WTC11 (cell line): ENCODE measurements around the gene PIK3C2A.

ENCODE experiments used
- CREB1 ChIP-seq: sonication (generic); formaldehyde crosslinking; IDR thresholded peaks from 2 replicates; pipeline ENCODE4 v1.8.0; 2023; ENCODE audit warnings: mild to moderate bottlenecking, missing genetic modification reagents
- E2F1 ChIP-seq: sonication (generic); formaldehyde crosslinking; IDR thresholded peaks from 2 replicates; pipeline ENCODE4 v1.8.0; 2022; ENCODE audit warnings: mild to moderate bottlenecking, missing genetic modification reagents
- ESRRA ChIP-seq: sonication (generic); formaldehyde crosslinking; IDR thresholded peaks from 2 replicates; pipeline ENCODE4 v1.8.1; 2022; ENCODE audit warnings: mild to moderate bottlenecking, missing genetic modification reagents, borderline replicate concordance
- HMGXB4 ChIP-seq: sonication (generic); formaldehyde crosslinking; IDR thresholded peaks from 2 replicates; pipeline ENCODE4 v1.8.1; 2023; ENCODE audit warnings: mild to moderate bottlenecking, moderate library complexity, missing genetic modification reagents
- MXD4 ChIP-seq: fragments of 250-450 bp; sonication (Bioruptor Pico); IDR thresholded peaks from 2 replicates; pipeline ENCODE4 v1.8.0; 2021; ENCODE audit warnings: mild to moderate bottlenecking, moderate library complexity, borderline replicate concordance
- TF ChIP-seq, protein P1 (sequence below): fragments of 200-600 bp; IDR thresholded peaks from 2 replicates; pipeline ENCODE4 v1.8.0; 2022; ENCODE audit warnings: antibody characterized with exemption
- TF ChIP-seq, protein P2 (sequence below): sonication (generic); formaldehyde crosslinking; conservative IDR thresholded peaks from 2 replicates; pipeline ENCODE4 v1.8.1; 2022; ENCODE audit warnings: mild to moderate bottlenecking, missing genetic modification reagents
- TF ChIP-seq, protein P3 (sequence below): sonication (generic); formaldehyde crosslinking; IDR thresholded peaks from 2 replicates; pipeline ENCODE4 v1.8.1; 2022; ENCODE audit warnings: low read depth, missing genetic modification reagents, borderline replicate concordance
- TF ChIP-seq, protein P4 (sequence below): sonication (generic); formaldehyde crosslinking; IDR thresholded peaks from 2 replicates; pipeline ENCODE4 v1.8.1; 2022; ENCODE audit warnings: missing genetic modification reagents, borderline replicate concordance

- TF ChIP-seq, protein P1, sequence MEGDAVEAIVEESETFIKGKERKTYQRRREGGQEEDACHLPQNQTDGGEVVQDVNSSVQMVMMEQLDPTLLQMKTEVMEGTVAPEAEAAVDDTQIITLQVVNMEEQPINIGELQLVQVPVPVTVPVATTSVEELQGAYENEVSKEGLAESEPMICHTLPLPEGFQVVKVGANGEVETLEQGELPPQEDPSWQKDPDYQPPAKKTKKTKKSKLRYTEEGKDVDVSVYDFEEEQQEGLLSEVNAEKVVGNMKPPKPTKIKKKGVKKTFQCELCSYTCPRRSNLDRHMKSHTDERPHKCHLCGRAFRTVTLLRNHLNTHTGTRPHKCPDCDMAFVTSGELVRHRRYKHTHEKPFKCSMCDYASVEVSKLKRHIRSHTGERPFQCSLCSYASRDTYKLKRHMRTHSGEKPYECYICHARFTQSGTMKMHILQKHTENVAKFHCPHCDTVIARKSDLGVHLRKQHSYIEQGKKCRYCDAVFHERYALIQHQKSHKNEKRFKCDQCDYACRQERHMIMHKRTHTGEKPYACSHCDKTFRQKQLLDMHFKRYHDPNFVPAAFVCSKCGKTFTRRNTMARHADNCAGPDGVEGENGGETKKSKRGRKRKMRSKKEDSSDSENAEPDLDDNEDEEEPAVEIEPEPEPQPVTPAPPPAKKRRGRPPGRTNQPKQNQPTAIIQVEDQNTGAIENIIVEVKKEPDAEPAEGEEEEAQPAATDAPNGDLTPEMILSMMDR: no peak
- TF ChIP-seq CREB1 (CRISPR knock-in tag): no peak
- TF ChIP-seq, protein P2, sequence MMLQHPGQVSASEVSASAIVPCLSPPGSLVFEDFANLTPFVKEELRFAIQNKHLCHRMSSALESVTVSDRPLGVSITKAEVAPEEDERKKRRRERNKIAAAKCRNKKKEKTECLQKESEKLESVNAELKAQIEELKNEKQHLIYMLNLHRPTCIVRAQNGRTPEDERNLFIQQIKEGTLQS (CRISPR knock-in tag): no peak
- TF ChIP-seq E2F1 (CRISPR knock-in tag): no peak
- TF ChIP-seq, protein P3, sequence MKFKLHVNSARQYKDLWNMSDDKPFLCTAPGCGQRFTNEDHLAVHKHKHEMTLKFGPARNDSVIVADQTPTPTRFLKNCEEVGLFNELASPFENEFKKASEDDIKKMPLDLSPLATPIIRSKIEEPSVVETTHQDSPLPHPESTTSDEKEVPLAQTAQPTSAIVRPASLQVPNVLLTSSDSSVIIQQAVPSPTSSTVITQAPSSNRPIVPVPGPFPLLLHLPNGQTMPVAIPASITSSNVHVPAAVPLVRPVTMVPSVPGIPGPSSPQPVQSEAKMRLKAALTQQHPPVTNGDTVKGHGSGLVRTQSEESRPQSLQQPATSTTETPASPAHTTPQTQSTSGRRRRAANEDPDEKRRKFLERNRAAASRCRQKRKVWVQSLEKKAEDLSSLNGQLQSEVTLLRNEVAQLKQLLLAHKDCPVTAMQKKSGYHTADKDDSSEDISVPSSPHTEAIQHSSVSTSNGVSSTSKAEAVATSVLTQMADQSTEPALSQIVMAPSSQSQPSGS (CRISPR knock-in tag): no peak
- TF ChIP-seq HMGXB4: no peak
- TF ChIP-seq MXD4 (CRISPR knock-in tag): no peak
- TF ChIP-seq, protein P4, sequence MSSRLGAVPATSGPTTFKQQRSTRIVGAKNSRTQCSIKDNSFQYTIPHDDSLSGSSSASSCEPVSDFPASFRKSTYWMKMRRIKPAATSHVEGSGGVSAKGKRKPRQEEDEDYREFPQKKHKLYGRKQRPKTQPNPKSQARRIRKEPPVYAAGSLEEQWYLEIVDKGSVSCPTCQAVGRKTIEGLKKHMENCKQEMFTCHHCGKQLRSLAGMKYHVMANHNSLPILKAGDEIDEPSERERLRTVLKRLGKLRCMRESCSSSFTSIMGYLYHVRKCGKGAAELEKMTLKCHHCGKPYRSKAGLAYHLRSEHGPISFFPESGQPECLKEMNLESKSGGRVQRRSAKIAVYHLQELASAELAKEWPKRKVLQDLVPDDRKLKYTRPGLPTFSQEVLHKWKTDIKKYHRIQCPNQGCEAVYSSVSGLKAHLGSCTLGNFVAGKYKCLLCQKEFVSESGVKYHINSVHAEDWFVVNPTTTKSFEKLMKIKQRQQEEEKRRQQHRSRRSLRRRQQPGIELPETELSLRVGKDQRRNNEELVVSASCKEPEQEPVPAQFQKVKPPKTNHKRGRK (CRISPR knock-in tag): no peak
- TF ChIP-seq ESRRA: no peak
Measured at GRCh38 chr11:17162376-17162775, 45.4 kb downstream of the PIK3C2A start.
